WTC11 (cell line): ENCODE data around the gene CTNNA3. TPM values are rescaled to one million over a fixed set of nuclear protein-coding genes. Genes with fewer than 3 reads are reported as not detected.

Source experiments
- ATAC-seq: fragments of 200-7000 bp; cut with Tn5 transposase; 2 replicates; pipeline ENCODE4 v1.10.0; 2021; ENCODE audit warnings: mild to moderate bottlenecking, moderate library complexity
- CTCF ChIA-PET: fragments of 300-600 bp; sonication (Branson Sonifier 250); formaldehyde crosslinking; loops from one replicate; lab custom pipeline; 2021; ENCODE audit warnings: antibody characterized with exemption; lab: Charles Lee
- POLR2A ChIA-PET: fragments of 350-600 bp; sonication (Branson Sonifier 250); formaldehyde crosslinking; loops from one replicate; lab custom pipeline; 2021; ENCODE audit warnings: antibody characterized with exemption; lab: Charles Lee
- DNase-seq: peaks from one replicate; pipeline ENCODE4 v3.0.0; 2021; ENCODE audit warnings: low spot score
- H3K27ac Mint-ChIP-seq: 2 replicates; pipeline ENCODE4 v1.8.0; 2021; ENCODE audit warnings: mixed read lengths
- H3K27me3 Mint-ChIP-seq: 2 replicates; pipeline ENCODE4 v1.8.0; 2021; ENCODE audit warnings: low read depth, mild to moderate bottlenecking, moderate library complexity, mixed read lengths
- H3K36me3 Mint-ChIP-seq: 2 replicates; pipeline ENCODE4 v1.8.0; 2021; ENCODE audit warnings: mixed read lengths
- H3K4me1 Mint-ChIP-seq: 2 replicates; pipeline ENCODE4 v1.8.0; 2022; ENCODE audit warnings: mixed read lengths
- H3K4me3 Mint-ChIP-seq: 2 replicates; pipeline ENCODE4 v1.8.0; 2021; ENCODE audit warnings: mild to moderate bottlenecking, moderate library complexity, mixed read lengths
- H3K9me3 Mint-ChIP-seq: 2 replicates; pipeline ENCODE4 v1.8.0; 2021; ENCODE audit warnings: mixed read lengths
- CREB1 ChIP-seq: sonication (generic); formaldehyde crosslinking; IDR thresholded peaks from 2 replicates; pipeline ENCODE4 v1.8.0; 2023; ENCODE audit warnings: mild to moderate bottlenecking, missing genetic modification reagents
- ERG ChIP-seq: fragments of 250-450 bp; sonication (Bioruptor Pico); IDR thresholded peaks from 2 replicates; pipeline ENCODE4 v1.8.0; 2021; ENCODE audit warnings: mild to moderate bottlenecking
- ESRRA ChIP-seq: sonication (generic); formaldehyde crosslinking; IDR thresholded peaks from 2 replicates; pipeline ENCODE4 v1.8.1; 2022; ENCODE audit warnings: mild to moderate bottlenecking, missing genetic modification reagents, borderline replicate concordance
- GTF2I ChIP-seq: fragments of 250-450 bp; sonication (Bioruptor Pico); conservative IDR thresholded peaks from 2 replicates; pipeline ENCODE4 v1.4.0; 2021; ENCODE audit warnings: mild to moderate bottlenecking
- HMGA2 ChIP-seq: fragments of 250-450 bp; sonication (Bioruptor Pico); IDR thresholded peaks from 2 replicates; pipeline ENCODE4 v1.4.0; 2021; ENCODE audit warnings: mild to moderate bottlenecking, moderate library complexity
- HMGXB4 ChIP-seq: sonication (generic); formaldehyde crosslinking; IDR thresholded peaks from 2 replicates; pipeline ENCODE4 v1.8.1; 2023; ENCODE audit warnings: mild to moderate bottlenecking, moderate library complexity, missing genetic modification reagents
- JUN ChIP-seq: sonication (generic); formaldehyde crosslinking; IDR thresholded peaks from 2 replicates; pipeline ENCODE4 v1.8.0; 2023; ENCODE audit warnings: mild to moderate bottlenecking, missing genetic modification reagents
- NFE2L1 ChIP-seq: sonication (generic); formaldehyde crosslinking; IDR thresholded peaks from 2 replicates; pipeline ENCODE4 v1.8.1; 2023; ENCODE audit warnings: missing genetic modification reagents
- NR2C2 ChIP-seq: sonication (generic); formaldehyde crosslinking; IDR thresholded peaks from 2 replicates; pipeline ENCODE4 v1.8.0; 2022; ENCODE audit warnings: mild to moderate bottlenecking, missing genetic modification reagents
- NR3C1 ChIP-seq: sonication (generic); formaldehyde crosslinking; conservative IDR thresholded peaks from 2 replicates; pipeline ENCODE4 v1.8.1; 2023; ENCODE audit warnings: low read depth, mild to moderate bottlenecking, missing genetic modification reagents
- SMAD4 ChIP-seq: sonication (generic); formaldehyde crosslinking; IDR thresholded peaks from 2 replicates; pipeline ENCODE4 v1.8.0; 2022; ENCODE audit warnings: mild to moderate bottlenecking, missing genetic modification reagents
- USF2 ChIP-seq: sonication (generic); formaldehyde crosslinking; IDR thresholded peaks from 2 replicates; pipeline ENCODE4 v1.8.1; 2023; ENCODE audit warnings: mild to moderate bottlenecking, missing genetic modification reagents, moderate library complexity
- ZNF121 ChIP-seq: sonication (generic); formaldehyde crosslinking; IDR thresholded peaks from 2 replicates; pipeline ENCODE4 v1.8.0; 2023; ENCODE audit warnings: missing genetic modification reagents
- ZNF532 ChIP-seq: fragments of 250-450 bp; sonication (Bioruptor Pico); IDR thresholded peaks from 2 replicates; pipeline ENCODE4 v1.9.0; 2021; ENCODE audit warnings: mild to moderate bottlenecking, borderline replicate concordance
- total RNA-seq: library from RNA; stranded (reverse); gene quantifications from 3 replicates; pipeline ENCODE4 v1.2.3, GENCODE V29; 2021
- TF ChIP-seq, protein P1 (sequence below): sonication (generic); formaldehyde crosslinking; IDR thresholded peaks from 2 replicates; pipeline ENCODE4 v1.8.0; 2023; ENCODE audit warnings: missing genetic modification reagents
- TF ChIP-seq, protein P2 (sequence below): sonication (generic); formaldehyde crosslinking; IDR thresholded peaks from 2 replicates; pipeline ENCODE4 v1.8.0; 2022; ENCODE audit warnings: mild to moderate bottlenecking, missing genetic modification reagents

Gene CTNNA3
- total RNA-seq, 1 experiment from 2014 or later = 6.1 TPM

- ATAC-seq = no peak
- ChIA-PET CTCF (no interaction called here), POLR2A (no interaction called here)
- Mint-ChIP-seq H3K27me3 (no peaks in the 10 kb centered on the region), H3K4me3 (no peak overlapping the region), H3K9me3 (no peaks in the 10 kb centered on the region), H3K36me3 (no peaks in the 10 kb centered on the region), H3K27ac (no peak overlapping the region), H3K4me1 (no peaks in the 10 kb centered on the region)
- DNase-seq = no peak
- no peak for TF ChIP-seq ZNF532 (CRISPR knock-in tag)
- no peak for TF ChIP-seq NR3C1 (CRISPR knock-in tag)
- TF ChIP-seq, all 79 proteins: peak for 0
Observed at GRCh38 chr10:65943451-65943850, 1752.5 kb downstream of the CTNNA3 start.

GRCh38 chr10:65940816-65941662 lies 1755.0 kb downstream of the CTNNA3 start:
- no peak overlapping the region for H3K27ac Mint-ChIP-seq
- ChIA-PET POLR2A (no interaction called here), CTCF (no interaction called here)
- H3K27me3 Mint-ChIP-seq = no peaks in the 10 kb centered on the region
- peaks cover 4% of the 10 kb centered on the region for H3K4me1 Mint-ChIP-seq
- H3K36me3 Mint-ChIP-seq = no peaks in the 10 kb centered on the region
- ATAC-seq = no peak
- H3K9me3 Mint-ChIP-seq = no peaks in the 10 kb centered on the region
- no peak overlapping the region for H3K4me3 Mint-ChIP-seq
- no peak for DNase-seq
- TF ChIP-seq HMGXB4 (CRISPR knock-in tag) (no peak), ESRRA (CRISPR knock-in tag) (no peak), NFE2L1 (CRISPR knock-in tag) (no peak), JUN (CRISPR knock-in tag) (no peak), USF2 (no peak), SMAD4 (no peak), ZNF532 (CRISPR knock-in tag) (no peak), GTF2I (CRISPR knock-in tag) (no peak), ERG (CRISPR knock-in tag) (no peak), CREB1 (CRISPR knock-in tag) (no peak), ZNF121 (no peak), NR2C2 (CRISPR knock-in tag) (no peak), HMGA2 (CRISPR knock-in tag) (no peak)
- TF ChIP-seq, protein P1, sequence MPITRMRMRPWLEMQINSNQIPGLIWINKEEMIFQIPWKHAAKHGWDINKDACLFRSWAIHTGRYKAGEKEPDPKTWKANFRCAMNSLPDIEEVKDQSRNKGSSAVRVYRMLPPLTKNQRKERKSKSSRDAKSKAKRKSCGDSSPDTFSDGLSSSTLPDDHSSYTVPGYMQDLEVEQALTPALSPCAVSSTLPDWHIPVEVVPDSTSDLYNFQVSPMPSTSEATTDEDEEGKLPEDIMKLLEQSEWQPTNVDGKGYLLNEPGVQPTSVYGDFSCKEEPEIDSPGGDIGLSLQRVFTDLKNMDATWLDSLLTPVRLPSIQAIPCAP = no peak
- TF ChIP-seq, protein P2, sequence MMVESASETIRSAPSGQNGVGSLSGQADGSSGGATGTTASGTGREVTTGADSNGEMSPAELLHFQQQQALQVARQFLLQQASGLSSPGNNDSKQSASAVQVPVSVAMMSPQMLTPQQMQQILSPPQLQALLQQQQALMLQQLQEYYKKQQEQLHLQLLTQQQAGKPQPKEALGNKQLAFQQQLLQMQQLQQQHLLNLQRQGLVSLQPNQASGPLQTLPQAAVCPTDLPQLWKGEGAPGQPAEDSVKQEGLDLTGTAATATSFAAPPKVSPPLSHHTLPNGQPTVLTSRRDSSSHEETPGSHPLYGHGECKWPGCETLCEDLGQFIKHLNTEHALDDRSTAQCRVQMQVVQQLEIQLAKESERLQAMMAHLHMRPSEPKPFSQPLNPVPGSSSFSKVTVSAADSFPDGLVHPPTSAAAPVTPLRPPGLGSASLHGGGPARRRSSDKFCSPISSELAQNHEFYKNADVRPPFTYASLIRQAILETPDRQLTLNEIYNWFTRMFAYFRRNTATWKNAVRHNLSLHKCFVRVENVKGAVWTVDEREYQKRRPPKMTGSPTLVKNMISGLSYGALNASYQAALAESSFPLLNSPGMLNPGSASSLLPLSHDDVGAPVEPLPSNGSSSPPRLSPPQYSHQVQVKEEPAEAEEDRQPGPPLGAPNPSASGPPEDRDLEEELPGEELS (CRISPR knock-in tag) = no peak
